Suppressor macrophage (primary cell): ENCODE results near the gene THSD4.
"Not testable (repeated sequence)": the region's sequence is repeated elsewhere in the genome, so short reads cannot be mapped to it uniquely, and the experiment has no call there.

Experiments
- DNase-seq, 4 experiments: peaks; one replicate each; pipeline ENCODE4 v3.0.0-alpha.2; 2020 to 2022

THSD4 gene

GRCh38 chr15:71192816-71193215 lies 77.5 kb downstream of the THSD4 start:
- DNase-seq, result no peak

DNA sequence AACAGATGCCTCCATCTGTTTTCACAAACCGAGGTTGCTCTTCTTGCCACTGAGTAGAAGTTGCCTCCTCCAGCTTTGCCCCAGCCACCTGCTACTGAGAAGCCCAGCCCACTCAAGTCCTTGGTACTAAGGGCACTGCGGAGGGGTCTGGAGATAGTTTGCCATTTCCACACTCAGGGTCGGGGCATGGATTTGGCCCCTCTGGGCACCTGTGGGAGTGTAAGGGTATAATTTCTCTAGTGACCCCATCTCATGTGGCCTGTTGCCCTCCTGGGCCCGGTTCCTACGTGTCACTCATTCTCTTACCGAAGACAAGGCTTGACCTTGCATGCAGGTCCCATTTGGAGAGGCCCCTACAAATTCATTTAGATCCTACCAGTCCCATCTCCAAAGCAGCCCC lies 79.0 kb downstream of the THSD4 start:
- no peak for DNase-seq

- no peak for DNase-seq
These were observed 80.0 kb downstream of the THSD4 start for GRCh38 chr15:71195242-71195641.

DNA sequence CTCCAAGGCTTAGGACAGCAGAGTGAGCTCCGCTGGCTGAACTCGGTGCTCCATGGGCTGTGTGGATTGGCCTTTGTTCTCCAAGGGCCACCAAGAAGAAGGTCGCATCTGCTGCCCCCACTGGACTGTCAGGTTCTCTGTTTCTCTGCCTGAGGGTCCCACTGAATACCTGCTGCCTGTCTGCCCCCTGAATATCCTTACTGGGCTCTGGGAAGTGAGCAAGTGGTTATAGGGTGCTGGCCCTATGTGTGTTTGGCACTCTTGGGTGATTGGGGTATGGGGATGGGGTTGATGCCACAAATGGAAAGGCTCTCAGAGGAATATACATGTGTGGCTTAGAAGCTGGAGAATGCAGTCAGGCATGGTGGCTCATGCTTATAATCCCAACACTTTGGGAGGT lies 82.3 kb downstream of the THSD4 start:
- no peak for DNase-seq

DNA sequence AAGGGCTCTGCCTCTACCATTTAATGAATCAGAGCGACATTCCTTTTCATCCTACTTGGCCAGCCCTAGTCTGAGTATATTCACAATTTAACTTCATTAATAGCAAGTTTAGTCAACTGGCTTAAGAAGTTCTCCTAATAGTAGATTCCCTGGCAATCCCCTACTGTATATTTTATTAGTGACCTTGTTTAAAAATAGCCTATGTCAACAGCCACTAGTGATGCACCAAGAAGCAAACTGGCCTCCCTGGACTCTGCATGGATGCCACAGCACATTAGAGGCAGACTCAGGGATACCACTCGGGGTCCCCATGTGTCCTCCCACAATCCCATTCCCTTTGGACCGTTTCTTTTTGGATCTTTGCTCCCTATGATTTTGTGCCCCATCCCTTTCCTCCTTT lies 83.6 kb downstream of the THSD4 start:
- no peak for DNase-seq

GRCh38 chr15:71199384-71200351 lies 84.4 kb downstream of the THSD4 start:
- no peak for DNase-seq

DNA sequence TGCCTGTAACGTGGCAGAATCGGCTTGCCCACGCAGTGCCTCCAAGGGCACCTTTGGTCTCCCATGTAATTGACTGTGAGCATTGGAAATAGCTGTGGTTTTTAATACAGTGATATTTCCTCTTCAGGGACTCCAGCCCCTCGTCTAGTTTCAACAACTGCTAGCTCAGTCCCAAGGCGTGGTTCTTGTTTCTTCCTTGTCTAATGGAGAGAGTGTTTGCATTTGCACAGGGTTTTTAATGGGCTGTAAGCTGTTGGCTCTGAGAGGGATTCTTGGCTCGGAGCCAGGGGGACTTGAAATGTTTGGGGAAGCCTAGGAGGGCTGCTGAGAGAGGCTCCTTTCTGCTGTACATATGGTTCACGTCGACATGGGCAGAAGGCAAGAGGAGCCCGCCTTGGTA lies 86.2 kb downstream of the THSD4 start:
- DNase-seq, result no peak

- DNase-seq, result no peak
These were observed 87.4 kb downstream of the THSD4 start for GRCh38 chr15:71202712-71203111.

- DNase-seq, result no peak
These were observed 88.6 kb downstream of the THSD4 start for GRCh38 chr15:71203586-71204474.

DNA sequence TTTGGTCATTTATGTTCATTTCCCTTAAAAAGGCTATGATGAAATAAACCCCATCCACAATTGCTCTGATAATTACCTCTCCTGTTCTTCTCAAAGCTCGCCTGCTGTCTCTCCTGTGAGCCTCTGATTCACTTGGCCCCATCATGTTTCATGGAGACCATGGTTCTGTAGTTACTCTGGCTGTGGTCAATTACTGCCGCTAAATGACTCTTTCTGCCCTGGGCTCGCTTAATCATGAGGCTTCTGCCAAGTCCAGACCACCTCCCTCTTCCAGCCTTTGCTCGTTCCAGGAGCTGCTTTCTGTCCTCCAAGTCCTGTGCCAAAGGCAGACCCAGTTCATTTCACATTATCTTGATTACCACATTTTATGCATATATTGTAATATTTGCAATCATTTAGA lies 91.9 kb downstream of the THSD4 start:
- no peak for DNase-seq

DNA sequence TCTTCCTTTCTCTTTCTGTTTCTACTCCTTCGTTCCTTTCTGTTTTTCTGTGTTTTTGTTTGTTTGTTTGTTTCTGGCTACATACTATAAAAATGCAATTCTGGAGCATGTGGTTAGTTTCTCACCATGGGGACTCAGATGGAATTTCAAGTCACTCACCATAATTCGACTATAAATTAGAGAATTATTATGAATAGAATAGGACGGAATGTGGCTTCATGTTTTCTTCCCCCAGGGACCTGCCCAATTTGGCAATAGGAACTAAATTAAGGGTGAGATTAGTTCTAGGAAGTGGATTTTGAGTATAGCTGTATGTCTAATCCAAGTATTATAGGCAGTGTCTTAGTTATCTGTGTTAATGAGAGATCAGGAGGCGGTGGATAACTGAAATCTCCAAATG lies 96.9 kb downstream of the THSD4 start:
- no peak for DNase-seq

DNA sequence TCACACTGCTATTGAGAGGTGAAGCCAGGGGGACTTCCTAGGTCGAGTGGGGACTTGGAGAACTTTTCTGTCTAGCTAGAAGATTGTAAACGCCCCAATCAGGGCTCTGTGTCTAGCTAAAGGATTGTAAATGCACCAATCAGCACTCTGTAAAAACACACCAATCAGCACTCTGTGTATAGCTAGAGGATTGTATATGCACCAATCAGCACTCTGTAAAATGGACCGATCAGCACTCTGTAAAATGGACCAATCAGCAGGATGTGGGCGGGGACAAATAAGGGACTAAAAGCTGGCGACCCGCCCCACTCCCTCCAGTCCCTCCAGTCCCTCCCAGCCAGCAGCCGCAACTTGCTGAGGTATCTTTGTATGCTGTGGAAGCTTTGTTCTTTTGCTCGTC lies 98.7 kb downstream of the THSD4 start:
- not testable (repeated sequence) for DNase-seq

DNA sequence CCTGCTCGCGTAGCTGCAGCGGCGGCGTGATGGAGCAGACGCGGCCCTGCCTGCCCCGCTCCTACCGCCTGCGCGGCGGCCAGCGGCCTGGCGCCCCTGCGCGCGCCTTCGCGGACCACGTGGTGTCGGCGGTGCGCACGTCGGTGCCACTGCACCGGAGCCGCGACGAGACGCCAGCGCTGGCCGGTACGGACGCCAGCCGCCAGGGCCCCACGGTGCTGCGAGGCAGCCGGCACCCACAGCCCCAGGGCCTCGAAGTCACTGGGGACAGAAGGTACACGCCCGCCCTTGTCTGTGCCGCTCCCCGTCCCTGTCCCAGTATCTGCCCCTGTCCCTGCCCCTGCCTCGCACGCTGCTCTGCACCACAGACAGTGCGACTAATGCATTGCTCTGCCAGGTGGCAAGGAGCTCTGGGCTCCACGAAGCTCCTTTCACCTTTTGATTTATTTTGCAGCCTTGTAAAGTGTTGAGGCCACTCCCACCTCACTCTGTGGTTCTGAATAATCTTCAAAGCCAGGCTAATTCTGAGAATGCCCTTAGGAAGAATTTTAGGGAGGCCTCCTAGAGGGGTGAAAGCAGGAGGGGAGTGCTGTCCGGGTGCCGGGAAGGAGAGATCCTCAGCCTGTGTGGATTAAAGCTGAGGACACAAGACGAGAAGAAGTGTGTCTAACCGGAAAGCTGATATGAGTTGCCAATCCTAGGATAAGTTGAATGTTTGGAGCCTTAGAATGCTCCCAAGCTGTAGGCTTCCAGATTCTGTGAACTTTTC lies 100.0 kb downstream of the THSD4 start:
- DNase-seq, result no peak

- DNase-seq, result no peak
These were observed 103.1 kb downstream of the THSD4 start for GRCh38 chr15:71218272-71218805.

- no peak for DNase-seq
These were observed 103.8 kb downstream of the THSD4 start for GRCh38 chr15:71219101-71219500.

GRCh38 chr15:71219645-71220044 lies 104.4 kb downstream of the THSD4 start:
- DNase-seq, result no peak

- DNase-seq, result no peak
These were observed 105.6 kb downstream of the THSD4 start for GRCh38 chr15:71220828-71221227.

DNA sequence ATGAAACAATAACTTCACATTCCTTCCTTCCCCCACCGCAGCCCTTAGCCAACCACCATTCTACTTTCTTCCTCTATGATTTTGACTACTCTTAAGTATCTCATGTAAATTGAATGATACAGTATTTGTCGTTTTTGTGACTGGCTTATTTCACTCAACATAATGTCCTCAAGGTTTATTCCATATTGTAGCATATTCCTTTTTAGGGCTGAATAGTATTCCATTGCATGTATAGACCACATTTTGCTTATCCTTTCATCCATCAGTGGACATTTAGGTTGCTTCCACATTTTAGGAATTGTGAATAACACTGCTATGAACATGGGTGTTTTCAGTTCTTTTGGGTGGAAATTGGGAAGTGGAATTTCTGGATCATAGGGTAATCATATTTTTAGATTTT lies 106.1 kb downstream of the THSD4 start:
- no peak for DNase-seq

DNA sequence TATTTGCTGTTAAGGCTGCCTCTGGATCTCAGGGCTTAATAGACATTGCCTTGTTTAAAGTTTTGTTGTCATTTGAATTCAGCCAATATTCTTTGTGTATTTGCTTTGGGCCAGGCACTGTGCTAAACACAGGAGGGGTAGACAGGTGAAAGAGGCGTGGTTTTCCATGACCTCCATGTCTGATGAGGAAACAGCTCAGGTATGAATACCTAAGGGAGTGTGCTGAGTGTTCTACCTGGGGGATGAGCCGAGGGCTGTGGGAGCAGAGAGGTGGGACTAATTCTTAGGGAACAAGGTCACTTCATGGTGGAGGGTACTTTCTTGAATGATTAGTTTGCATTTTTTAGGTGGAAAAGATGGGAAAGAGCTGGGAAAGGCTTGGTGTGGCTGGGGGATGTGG lies 108.2 kb downstream of the THSD4 start:
- no peak for DNase-seq

DNA sequence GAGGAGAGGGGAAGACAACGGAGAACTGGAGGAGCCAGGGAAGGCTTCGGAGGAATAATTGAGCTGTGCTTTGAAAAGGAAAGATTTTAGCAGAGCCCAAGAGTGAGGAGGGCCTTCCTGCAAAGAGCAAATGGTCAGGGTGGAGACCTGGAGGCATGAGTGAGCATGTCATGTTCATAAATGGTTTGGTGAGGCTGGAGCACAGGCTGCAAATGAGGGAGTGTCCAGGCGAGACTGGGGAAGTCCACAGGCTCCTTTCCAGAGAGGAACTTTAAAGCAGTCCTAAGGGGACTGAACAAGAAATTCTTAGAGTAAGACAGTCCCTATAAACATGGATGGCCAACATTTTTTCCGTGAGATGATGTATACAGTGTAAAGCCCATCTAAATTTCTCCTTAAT lies 108.8 kb downstream of the THSD4 start:
- DNase-seq, result no peak

DNA sequence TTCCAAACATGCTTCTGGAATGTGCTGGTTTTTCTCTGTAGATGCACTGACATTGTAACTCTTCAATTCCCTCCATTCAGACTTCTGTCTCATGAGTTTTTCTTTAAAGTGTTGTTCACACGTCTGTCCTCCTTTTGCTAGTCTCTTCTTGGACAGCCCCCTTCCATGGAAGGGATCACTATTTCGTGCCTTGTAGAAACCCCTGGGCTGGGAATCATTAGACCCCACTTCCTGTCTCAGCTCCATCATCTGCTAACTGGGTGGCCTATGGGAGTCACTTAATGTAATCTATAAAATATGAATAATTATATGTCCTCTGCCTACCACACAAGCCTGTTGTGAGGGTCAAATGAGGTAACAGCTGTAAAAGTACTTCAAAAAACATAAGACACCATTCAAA lies 110.6 kb downstream of the THSD4 start:
- DNase-seq, result no peak
